ENCODE data around the gene BABAM1. TPM values are rescaled to one million over a fixed set of nuclear protein-coding genes. Genes with fewer than 3 reads are reported as not detected.

Gene BABAM1
- total and polyA plus RNA-seq, 10 of the 15 experiments (the other 5 are each of a cell fraction or from before 2014, with no cell fraction given) = 11.9 to 154 (median 103) TPM

DNA sequence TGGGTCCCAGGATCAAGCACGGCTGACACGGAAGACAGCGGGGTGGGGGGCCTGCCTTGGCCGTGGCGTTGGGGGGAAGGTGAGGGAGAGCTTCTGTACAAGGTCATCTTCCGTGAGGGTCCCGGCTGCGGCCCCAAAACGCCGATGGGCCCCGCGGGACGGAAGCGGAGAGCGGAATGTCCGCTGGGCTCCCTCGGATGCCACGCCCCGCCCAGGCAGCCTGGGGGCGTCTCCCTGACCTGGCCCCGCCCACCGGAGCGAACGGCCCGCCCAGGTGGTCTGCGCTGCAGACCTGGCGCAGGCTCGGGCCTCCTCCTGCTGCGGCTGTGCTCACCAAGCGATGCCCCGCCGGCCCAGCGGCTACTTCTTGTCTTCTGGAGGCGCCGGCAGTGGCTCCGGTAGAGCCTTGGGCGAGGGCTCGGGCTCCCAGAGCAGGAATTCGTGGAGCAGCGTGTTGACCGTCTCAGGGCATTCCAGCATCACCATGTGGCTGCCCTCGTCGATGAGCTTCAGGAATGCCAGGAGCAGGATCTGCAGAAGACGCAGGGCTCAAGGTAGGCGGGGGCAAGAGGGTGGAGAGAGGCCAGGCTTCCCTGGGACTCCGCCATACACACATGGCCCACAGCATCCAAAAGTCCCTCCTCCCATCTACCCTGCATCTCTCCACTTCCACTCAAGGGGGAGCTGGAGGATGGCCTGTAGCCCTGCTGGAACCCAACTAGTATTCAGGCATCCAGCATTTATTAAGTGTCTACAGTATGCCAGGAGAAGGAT is 25.2 kb downstream of the BABAM1 start:
- peaks cover 4% of the 10 kb centered on the region; the same call in 1 of the 2 replicates for H3K4me1 ChIP-seq (ENCODE audit: control insufficient read depth, insufficient read depth, low read length)
- H3K36me3 ChIP-seq (ENCODE audit: control insufficient read depth in 2 of 2, insufficient read depth in 2 of 2, low read length in 1 of 2) = no peaks in the 10 kb centered on the region
- H3K4me2 ChIP-seq (ENCODE audit: control insufficient read depth, insufficient read depth) = peak overlapping the region; percentile 90
- 2% methylated on average over 46 of the region's 46 CpGs for WGBS (ENCODE audit: insufficient coverage, insufficient replicate concordance, low lambda C conversion rate, missing lambda C conversion rate)
- H3K9ac ChIP-seq (ENCODE audit: control insufficient read depth, insufficient read depth, low read length) = peak overlapping the region; percentile 27
- peak overlapping the region; percentile 91 for H2AFZ ChIP-seq (ENCODE audit: control insufficient read depth, low read depth, low read length)
- DNase-seq (ENCODE audit: low read depth, low spot score) (peak; percentile 46), ATAC-seq (peak; percentile 97), FAIRE-seq (peak; percentile 96)
- intact Hi-C loops (cut with micrococcal nuclease; ENCODE audit: unreplicated experiment) (loop anchor here (1.0 to 5.0 kb wide), 2 partner anchors 45 to 92 kb away; partner anchors contain the start of gene GTPBP3), in situ Hi-C loops (cut with MboI) (loop anchor here (5.0 kb wide), 1 partner anchor 95 kb away; no protein-coding TSS in a partner anchor)
- CTCF ChIA-PET = interaction anchor here (0.6 to 6.5 kb wide), 12 partner anchors 9 to 173 kb away, joined by 3 to 81 read pairs (median 4); partner anchors contain the start of genes ABHD8, ANKLE1, ANO8 and BABAM1
- H3K9me3 ChIP-seq (replicated peaks; ENCODE audit: control insufficient read depth, insufficient read depth, low read length) = no peaks in the 10 kb centered on the region; the same call in 2 of the 3 replicates
- H3K27ac ChIP-seq (ENCODE audit: control insufficient read depth, insufficient read depth) = peak overlapping the region; percentile 35
- RAD21 ChIA-PET (ENCODE audit: unreplicated experiment) = interaction anchor here (0.6 to 3.2 kb wide), 9 partner anchors 10 to 93 kb away, joined by 3 to 17 read pairs (median 5); partner anchors contain the start of genes ABHD8, BABAM1, DDA1 and MRPL34
- H4K20me1 ChIP-seq (ENCODE audit: control insufficient read depth, insufficient read depth) = no peaks in the 10 kb centered on the region
- SMC1A ChIA-PET (ENCODE audit: uncharacterized antibody, unreplicated experiment) = interaction anchor here (1.0 to 2.0 kb wide), 7 partner anchors 10 to 100 kb away, joined by 3 to 9 read pairs (median 4); partner anchors contain the start of genes ANKLE1, DDA1 and MRPL34
- no peaks in the 10 kb centered on the region for H3K27me3 ChIP-seq (replicated peaks in 1 of 2; ENCODE audit: control insufficient read depth in 2 of 2, insufficient read depth in 2 of 2, low read length in 1 of 2)
- H3K79me2 ChIP-seq (ENCODE audit: control insufficient read depth, insufficient read depth, low read length) = no peaks in the 10 kb centered on the region; the same call in 1 of the 2 replicates
- POLR2A ChIA-PET = interaction anchor here (0.7 to 1.9 kb wide), 5 partner anchors 11 to 936 kb away, joined by 3 to 12 read pairs (median 5); partner anchors contain the start of genes ABHD8, DDA1 and MRPL34
- BruUV-seq (replicated peaks) = no TSS peak
- H3K4me3 ChIP-seq = peak overlapping the region; percentile 86
- TF ChIP-seq RAD51 (IDR thresholded peaks at IDR 0.05) = no peak
- no peak for TF ChIP-seq FOXK2 (IDR thresholded peaks at IDR 0.05)
- TF ChIP-seq PRDM15 (CRISPR knock-in tag; IDR thresholded peaks at IDR 0.05) = no peak
- TF ChIP-seq SUZ12 (IDR thresholded peaks at IDR 0.05; ENCODE audit: unreplicated experiment) = no peak
- TF ChIP-seq POU2F2 (IDR thresholded peaks at IDR 0.05; ENCODE audit: borderline replicate concordance, low read depth, low read length) = 0 out of 3 replicates have a peak, but pooled peaks have one; percentile 6
- no peak for TF ChIP-seq CBFB (IDR thresholded peaks at IDR 0.05; ENCODE audit: low read depth)
- TF ChIP-seq SP1 (IDR thresholded peaks at IDR 0.05; ENCODE audit: low read depth, low read length) = peak; percentile 38
- no peak for TF ChIP-seq TCF12 (IDR thresholded peaks at IDR 0.05; ENCODE audit: low read depth, low read length)
- TF ChIP-seq RELA (IDR thresholded peaks at IDR 0.05; ENCODE audit: borderline replicate concordance, partially characterized antibody) = no peak
- TF ChIP-seq CEBPZ (IDR thresholded peaks at IDR 0.05; ENCODE audit: low read depth, low read length) = no peak
- TF ChIP-seq, protein P1, sequence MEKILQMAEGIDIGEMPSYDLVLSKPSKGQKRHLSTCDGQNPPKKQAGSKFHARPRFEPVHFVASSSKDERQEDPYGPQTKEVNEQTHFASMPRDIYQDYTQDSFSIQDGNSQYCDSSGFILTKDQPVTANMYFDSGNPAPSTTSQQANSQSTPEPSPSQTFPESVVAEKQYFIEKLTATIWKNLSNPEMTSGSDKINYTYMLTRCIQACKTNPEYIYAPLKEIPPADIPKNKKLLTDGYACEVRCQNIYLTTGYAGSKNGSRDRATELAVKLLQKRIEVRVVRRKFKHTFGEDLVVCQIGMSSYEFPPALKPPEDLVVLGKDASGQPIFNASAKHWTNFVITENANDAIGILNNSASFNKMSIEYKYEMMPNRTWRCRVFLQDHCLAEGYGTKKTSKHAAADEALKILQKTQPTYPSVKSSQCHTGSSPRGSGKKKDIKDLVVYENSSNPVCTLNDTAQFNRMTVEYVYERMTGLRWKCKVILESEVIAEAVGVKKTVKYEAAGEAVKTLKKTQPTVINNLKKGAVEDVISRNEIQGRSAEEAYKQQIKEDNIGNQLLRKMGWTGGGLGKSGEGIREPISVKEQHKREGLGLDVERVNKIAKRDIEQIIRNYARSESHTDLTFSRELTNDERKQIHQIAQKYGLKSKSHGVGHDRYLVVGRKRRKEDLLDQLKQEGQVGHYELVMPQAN (conservative IDR thresholded peaks at IDR 0.05) = 0 out of 2 replicates have a peak, but pooled peaks have one; percentile 32
- TF ChIP-seq YY1 (IDR thresholded peaks at IDR 0.05; ENCODE audit: low read depth, low read length) = peak; percentile 70; the same call in 1 of the 2 replicates
- TF ChIP-seq SIX5 (IDR thresholded peaks at IDR 0.05; ENCODE audit: low read depth, low read length, severe bottlenecking) = no peak

All from GM12878 (cell line).